ENCODE measurements around the gene FAHD2A.
"Not testable (repeated sequence)": the region's sequence is repeated elsewhere in the genome, so short reads cannot be mapped to it uniquely, and the experiment has no call there.

FAHD2A gene

DNA sequence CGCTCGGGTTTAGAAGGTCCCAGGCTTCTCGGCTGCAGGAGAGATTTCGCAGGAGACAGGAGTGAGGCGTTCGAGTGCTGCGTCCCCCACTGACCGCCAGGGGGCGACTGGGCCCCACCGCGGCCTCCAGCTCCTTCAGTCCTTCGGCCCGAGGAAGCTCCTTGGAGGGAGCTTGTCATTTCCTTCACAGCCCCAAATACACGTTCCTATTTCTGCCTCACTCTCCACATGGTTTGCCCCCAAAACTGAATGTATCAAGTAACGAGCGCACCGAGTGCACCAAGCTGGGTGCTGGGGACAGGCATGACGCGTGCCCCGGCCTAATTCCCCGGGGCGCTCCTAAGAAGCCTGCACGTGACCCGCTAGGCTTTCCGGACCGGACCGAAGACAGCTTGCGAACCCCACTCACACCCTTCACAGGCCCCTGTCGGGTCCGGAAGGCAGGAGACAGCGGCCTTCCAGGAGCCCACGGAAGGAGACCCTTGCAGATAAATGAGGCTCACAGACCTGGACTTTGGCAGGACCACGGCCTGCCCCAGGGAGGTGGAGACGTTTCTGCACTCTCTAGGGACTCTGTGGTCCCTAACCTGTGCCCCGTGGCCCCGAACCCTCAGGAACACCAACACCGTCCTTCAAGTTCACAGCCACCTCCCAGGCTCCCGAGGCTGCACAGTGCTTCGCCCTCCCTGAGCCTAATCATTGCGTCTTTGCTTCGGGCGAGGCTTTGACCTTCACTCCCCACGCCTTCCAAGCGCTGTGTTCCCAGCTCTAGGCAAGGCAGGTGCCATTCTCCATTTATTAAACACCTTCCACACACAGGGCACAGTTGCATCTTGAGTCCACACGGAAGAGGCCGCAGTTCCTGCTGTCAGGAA, 13.0 kb upstream of the FAHD2A start:
- peak in 1 of 3 donors; percentile 43 for DNase-seq (ENCODE audit: low read depth in 3 of 3, low spot score in 1 of 3)

- no peak for DNase-seq (ENCODE audit: low read depth in 3 of 3, low spot score in 1 of 3)
Measured at GRCh38 chr2:95390272-95390880, 12.1 kb upstream of the FAHD2A start.

GRCh38 chr2:95390881-95391321, 11.6 kb upstream of the FAHD2A start:
- no peak for DNase-seq (ENCODE audit: low read depth in 3 of 3, low spot score in 1 of 3)

GRCh38 chr2:95391641-95392310, 10.7 kb upstream of the FAHD2A start:
- DNase-seq (ENCODE audit: low read depth in 3 of 3, low spot score in 1 of 3) = no peak

DNA sequence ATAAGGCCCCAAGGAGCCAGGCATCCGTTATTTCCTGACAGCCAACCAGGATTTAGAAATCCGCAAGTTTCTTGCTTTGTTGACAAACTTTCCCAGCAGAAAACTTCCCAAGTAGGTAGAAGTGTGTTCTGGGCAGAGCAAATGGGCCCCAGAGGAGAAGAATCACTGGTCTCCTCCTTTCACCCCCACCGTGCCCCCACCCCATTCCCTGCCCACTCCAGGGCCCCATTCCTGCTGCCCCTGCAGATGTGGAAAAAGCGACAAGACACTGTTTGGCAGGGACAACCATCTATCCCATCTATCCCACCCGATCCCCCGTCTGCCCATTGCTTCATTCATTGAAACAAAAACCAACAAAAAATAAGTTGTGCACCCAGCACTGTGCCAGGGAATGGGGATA, 10.2 kb upstream of the FAHD2A start:
- no peak for DNase-seq (ENCODE audit: low read depth in 3 of 3, low spot score in 1 of 3)

GRCh38 chr2:95392730-95393455, 9.6 kb upstream of the FAHD2A start:
- no peak for DNase-seq (ENCODE audit: low read depth in 3 of 3, low spot score in 1 of 3)

GRCh38 chr2:95393901-95394300, 8.6 kb upstream of the FAHD2A start:
- no peak for DNase-seq (ENCODE audit: low read depth in 3 of 3, low spot score in 1 of 3)

DNA sequence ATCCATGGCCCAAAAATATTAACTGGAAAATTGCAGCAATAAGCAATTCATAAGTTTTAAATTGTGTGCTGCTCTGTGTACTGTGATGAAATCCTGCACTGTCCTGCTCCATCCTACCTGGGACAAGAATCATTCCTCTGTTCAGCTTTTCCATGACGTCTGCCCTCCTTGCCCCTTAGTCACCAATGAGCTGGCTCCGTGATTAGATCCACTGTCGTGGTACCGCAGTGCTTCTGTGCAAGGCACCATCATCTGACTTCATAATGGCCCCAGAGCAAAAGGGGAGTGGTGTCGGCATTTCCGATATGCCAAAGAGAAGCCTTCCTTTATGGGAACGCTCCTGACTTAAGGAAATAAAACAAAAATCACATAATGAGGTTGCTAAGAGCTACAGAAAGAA, 3.4 kb upstream of the FAHD2A start:
- no peak for DNase-seq (ENCODE audit: low read depth in 3 of 3, low spot score in 1 of 3)

- DNase-seq (ENCODE audit: low read depth in 3 of 3, low spot score in 1 of 3) = no peak
Measured at GRCh38 chr2:95401480-95401879, 1.0 kb upstream of the FAHD2A start.

DNA sequence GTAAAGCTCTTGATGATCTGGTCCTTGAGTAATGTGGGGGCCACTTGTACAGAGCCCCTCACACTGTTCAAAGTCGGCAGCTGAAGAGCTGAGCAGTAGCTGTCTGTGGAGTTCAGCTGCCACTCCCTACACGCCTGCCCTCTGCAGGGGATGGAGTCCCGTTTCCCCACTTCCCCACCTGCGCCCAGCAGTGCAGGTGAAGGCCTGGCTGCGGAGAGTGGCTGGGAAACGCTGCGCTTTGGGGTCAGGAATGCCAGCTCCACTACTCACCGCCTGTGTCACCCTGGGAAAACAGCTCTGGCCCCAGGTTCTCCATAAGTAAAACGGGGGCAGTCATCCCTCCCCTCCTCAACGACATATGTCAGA, 521 bp upstream of the FAHD2A start:
- DNase-seq (ENCODE audit: low read depth in 3 of 3, low spot score in 1 of 3) = not testable (repeated sequence)

DNA sequence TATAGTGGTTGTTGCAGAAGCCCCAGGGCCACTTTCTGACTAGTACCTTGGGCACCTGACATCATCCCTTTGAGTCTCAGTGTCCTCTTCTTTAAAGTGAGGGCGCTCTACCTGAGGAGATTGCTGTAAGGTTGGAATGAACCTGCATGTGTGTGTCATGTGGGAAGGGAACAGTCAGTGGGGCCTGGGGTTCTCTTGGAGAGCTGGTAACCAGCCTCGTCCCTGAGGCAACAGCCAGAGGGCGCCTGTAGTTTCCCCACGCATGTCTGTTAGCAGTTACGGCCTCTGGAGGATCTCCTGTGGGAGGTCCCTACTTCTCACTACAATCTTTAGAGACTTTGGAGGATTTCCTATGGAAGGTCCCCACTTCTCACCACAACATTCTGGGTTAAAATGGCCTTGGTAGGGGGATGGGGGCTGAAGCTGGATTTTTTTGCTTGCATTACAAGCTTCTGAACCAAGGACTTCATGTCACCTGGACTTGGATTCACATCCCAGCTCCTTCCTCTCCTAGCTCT, 755 bp downstream of the FAHD2A start:
- not testable (repeated sequence) for DNase-seq (ENCODE audit: low read depth in 3 of 3, low spot score in 1 of 3)

GRCh38 chr2:95403824-95404223, 1.3 kb downstream of the FAHD2A start:
- DNase-seq (ENCODE audit: low read depth in 3 of 3, low spot score in 1 of 3) = not testable (repeated sequence)

- not testable (repeated sequence) for DNase-seq (ENCODE audit: low read depth in 3 of 3, low spot score in 1 of 3)
Measured at GRCh38 chr2:95404676-95405075, 2.2 kb downstream of the FAHD2A start.

- not testable (repeated sequence) for DNase-seq (ENCODE audit: low read depth in 3 of 3, low spot score in 1 of 3)
Measured at GRCh38 chr2:95411239-95411638, 8.7 kb downstream of the FAHD2A start.

GRCh38 chr2:95414015-95414594, 11.6 kb downstream of the FAHD2A start:
- DNase-seq (ENCODE audit: low read depth in 3 of 3, low spot score in 1 of 3) = peak in 2 of 3 donors; percentile 29 to 61

DNA sequence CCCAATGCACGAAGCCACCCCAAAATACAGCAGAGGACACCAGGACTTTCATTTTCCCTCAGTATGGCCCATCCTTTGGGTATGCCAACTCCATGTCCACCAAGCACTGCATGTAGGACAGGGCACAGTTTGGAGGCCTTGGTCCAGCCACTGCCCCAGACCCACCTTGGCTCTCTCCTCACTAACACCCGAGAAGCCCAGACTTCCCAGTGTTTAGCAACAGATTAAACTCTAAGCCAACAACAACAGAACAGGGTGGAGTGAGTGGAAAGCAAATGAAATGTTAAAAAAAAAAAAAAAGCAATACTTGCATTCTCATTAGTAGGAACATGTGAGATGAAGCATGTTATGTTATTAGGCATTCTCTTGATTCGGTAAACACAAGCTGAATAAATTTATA, 12.6 kb downstream of the FAHD2A start:
- DNase-seq (ENCODE audit: low read depth in 3 of 3, low spot score in 1 of 3) = not testable (repeated sequence)

DNA sequence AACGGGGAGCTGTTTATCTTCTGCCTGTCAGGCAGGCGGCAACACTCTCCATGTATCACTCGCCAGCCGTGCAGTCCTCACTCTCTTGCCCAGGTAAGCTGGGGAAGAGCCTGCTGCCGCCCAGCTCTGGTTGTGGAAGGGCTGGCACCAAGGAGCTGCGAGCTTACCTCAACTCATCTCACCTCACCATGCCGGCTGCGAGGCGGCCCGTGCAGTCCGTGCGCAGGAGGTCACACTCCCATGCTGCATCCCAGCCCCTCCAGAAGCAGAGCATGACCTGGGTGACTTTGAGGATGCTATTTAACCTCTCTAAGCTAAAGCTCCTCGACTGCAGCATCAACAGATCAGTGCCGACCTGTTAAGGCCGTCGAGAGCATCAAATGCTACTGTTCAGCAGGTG, 13.1 kb downstream of the FAHD2A start:
- not testable (repeated sequence) for DNase-seq (ENCODE audit: low read depth in 3 of 3, low spot score in 1 of 3)

DNA sequence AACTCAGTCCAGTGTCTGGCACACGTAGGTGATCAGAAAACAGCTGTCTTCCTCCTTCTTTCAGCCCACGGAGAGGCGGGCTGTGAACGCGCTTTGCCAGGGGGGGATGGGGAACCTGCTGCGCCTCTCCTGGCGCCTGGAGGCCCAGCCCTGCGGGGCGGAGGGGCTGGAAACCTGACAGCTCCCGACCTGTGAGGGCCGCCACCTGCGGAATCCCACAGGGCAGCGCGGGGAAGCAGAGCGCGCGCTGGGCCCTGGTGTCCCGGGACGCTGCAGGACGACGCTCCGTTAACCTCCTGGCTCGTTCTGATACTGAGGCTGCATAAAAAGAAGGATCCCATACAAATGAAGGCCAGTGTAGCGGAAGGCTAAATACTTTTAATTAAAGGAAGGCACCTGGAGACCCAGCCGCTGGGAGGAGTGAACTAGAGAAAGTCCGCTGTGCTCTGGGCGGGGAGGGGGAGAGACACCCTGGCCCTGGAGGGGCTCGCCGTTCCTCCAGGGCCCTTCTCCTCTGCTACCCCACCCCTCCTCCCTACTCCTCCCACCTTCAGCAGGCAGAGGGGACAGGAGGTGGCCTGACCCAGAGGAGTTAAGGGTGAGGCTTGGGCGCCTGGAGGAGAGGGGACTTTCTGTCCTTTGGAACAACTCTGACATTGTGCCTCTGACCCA, 24.8 kb downstream of the FAHD2A start:
- not testable (repeated sequence) for DNase-seq (ENCODE audit: low read depth in 3 of 3, low spot score in 1 of 3)

GRCh38 chr2:95429748-95430467, 27.4 kb downstream of the FAHD2A start:
- DNase-seq (ENCODE audit: low read depth in 3 of 3, low spot score in 1 of 3) = not testable (repeated sequence)
